ENCODE results near the gene CAPN1. TPM values are rescaled to one million over a fixed set of nuclear protein-coding genes. Genes with fewer than 3 reads are reported as not detected.

The CAPN1 gene
- total and polyA plus RNA-seq, 9 of the 15 experiments (the other 6 are each of a cell fraction or from before 2014, with no cell fraction given) = 3.5 to 199 (median 61.6) TPM

- no peak for TF ChIP-seq TSHZ1 (CRISPR knock-in tag; IDR thresholded peaks at IDR 0.05)
- TF ChIP-seq MIER1 (IDR thresholded peaks at IDR 0.05; ENCODE audit: low read depth) = no peak
- TF ChIP-seq NFXL1 (CRISPR knock-in tag; IDR thresholded peaks at IDR 0.05) = no peak
- TF ChIP-seq KDM4B (IDR thresholded peaks at IDR 0.05; ENCODE audit: borderline replicate concordance in 2 of 2, low read depth in 1 of 2) = no peak
- no peak for TF ChIP-seq HSF4 (CRISPR knock-in tag; IDR thresholded peaks at IDR 0.05; ENCODE audit: borderline replicate concordance)
- TF ChIP-seq, protein P1, sequence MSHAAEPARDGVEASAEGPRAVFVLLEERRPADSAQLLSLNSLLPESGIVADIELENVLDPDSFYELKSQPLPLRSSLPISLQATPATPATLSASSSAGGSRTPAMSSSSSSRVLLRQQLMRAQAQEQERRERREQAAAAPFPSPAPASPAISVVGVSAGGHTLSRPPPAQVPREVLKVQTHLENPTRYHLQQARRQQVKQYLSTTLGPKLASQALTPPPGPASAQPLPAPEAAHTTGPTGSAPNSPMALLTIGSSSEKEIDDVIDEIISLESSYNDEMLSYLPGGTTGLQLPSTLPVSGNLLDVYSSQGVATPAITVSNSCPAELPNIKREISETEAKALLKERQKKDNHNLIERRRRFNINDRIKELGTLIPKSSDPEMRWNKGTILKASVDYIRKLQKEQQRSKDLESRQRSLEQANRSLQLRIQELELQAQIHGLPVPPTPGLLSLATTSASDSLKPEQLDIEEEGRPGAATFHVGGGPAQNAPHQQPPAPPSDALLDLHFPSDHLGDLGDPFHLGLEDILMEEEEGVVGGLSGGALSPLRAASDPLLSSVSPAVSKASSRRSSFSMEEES (CRISPR knock-in tag; IDR thresholded peaks at IDR 0.05) = no peak
- no peak for TF ChIP-seq CBFA2T2 (conservative IDR thresholded peaks at IDR 0.05)
- TF ChIP-seq TEAD4 (IDR thresholded peaks at IDR 0.05; ENCODE audit: low read length) = no peak; the same call in 1 of the 2 replicates
- no peak for TF ChIP-seq TEAD4 (CRISPR knock-in tag; IDR thresholded peaks at IDR 0.05; ENCODE audit: borderline replicate concordance)
- no peak for TF ChIP-seq DDX20 (tag; IDR thresholded peaks at IDR 0.05; ENCODE audit: low read depth)
- TF ChIP-seq SRSF9 (IDR thresholded peaks at IDR 0.05; ENCODE audit: borderline replicate concordance, low read depth, low read length) = no peak
- TF ChIP-seq SMC3 (conservative IDR thresholded peaks at IDR 0.05; ENCODE audit: insufficient read depth, low read depth, low read length) = 0 out of 2 replicates have a peak, but pooled peaks have one; percentile 1
- TF ChIP-seq ZNF165 (CRISPR knock-in tag; IDR thresholded peaks at IDR 0.05; ENCODE audit: borderline replicate concordance) = no peak
- peak in 1 of 2 experiments; percentile 20 for TF ChIP-seq E2F6 (IDR thresholded peaks at IDR 0.05; ENCODE audit: borderline replicate concordance in 1 of 2, extremely low read depth in 1 of 2, insufficient read depth in 1 of 2, insufficient read length in 1 of 2, low read depth in 1 of 2, low read length in 1 of 2, poor library complexity in 1 of 2, severe bottlenecking in 1 of 2)
- no peak for TF ChIP-seq PTTG1 (tag; IDR thresholded peaks at IDR 0.05; ENCODE audit: low read depth)
- no peak; the same call in 1 of the 2 replicates for TF ChIP-seq JUND (IDR thresholded peaks at IDR 0.05; ENCODE audit: borderline replicate concordance, low read depth, low read length)
- TF ChIP-seq JUND (tag; IDR thresholded peaks at IDR 0.05; ENCODE audit: borderline replicate concordance, low read depth, low read length) = no peak; the same call in 2 of the 3 replicates
- peak; percentile 42; the same call in 1 of the 2 replicates for TF ChIP-seq FOSL1 (tag; conservative IDR thresholded peaks at IDR 0.05)
- TF ChIP-seq THRA (IDR thresholded peaks at IDR 0.05) = no peak
Measured at GRCh38 chr11:65134952-65135632, 46.6 kb upstream of the CAPN1 start (continued).

All from K562 (cell line).